ENCODE measurements around the gene PSMD11.

GRCh38 chr17:32452281-32452680 lies 8.0 kb downstream of the PSMD11 start:
- TF ChIP-seq, protein P1, sequence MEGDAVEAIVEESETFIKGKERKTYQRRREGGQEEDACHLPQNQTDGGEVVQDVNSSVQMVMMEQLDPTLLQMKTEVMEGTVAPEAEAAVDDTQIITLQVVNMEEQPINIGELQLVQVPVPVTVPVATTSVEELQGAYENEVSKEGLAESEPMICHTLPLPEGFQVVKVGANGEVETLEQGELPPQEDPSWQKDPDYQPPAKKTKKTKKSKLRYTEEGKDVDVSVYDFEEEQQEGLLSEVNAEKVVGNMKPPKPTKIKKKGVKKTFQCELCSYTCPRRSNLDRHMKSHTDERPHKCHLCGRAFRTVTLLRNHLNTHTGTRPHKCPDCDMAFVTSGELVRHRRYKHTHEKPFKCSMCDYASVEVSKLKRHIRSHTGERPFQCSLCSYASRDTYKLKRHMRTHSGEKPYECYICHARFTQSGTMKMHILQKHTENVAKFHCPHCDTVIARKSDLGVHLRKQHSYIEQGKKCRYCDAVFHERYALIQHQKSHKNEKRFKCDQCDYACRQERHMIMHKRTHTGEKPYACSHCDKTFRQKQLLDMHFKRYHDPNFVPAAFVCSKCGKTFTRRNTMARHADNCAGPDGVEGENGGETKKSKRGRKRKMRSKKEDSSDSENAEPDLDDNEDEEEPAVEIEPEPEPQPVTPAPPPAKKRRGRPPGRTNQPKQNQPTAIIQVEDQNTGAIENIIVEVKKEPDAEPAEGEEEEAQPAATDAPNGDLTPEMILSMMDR (IDR thresholded peaks at IDR 0.05), result no peak
- TF ChIP-seq POLR2A (IDR thresholded peaks at IDR 0.05), result no peak
